GM18508 (cell line): Measurements from ENCODE around the gene CNNM1.
A peak's percentile ranks its signal among the peaks of the same experiment; 100 is the strongest.

Source experiments
- ATAC-seq: cut with Tn5 transposase; IDR thresholded peaks from one replicate; pipeline ENCODE4 v1.9.1; 2021; ENCODE audit warnings: moderate number of reproducible peaks; ENCODE audit not compliant: insufficient read depth, unreplicated experiment

The CNNM1 gene

GRCh38 chr10:99369126-99369525, 40.0 kb downstream of the CNNM1 start:
- ATAC-seq = no peak

- ATAC-seq = no peak
Observed at GRCh38 chr10:99369551-99369950, 40.4 kb downstream of the CNNM1 start.

GRCh38 chr10:99370993-99371392, 41.8 kb downstream of the CNNM1 start:
- peak; percentile 85 for ATAC-seq

- no peak for ATAC-seq
Observed at GRCh38 chr10:99372546-99373271, 43.6 kb downstream of the CNNM1 start.

- ATAC-seq = no peak
Observed at GRCh38 chr10:99374526-99374925, 45.4 kb downstream of the CNNM1 start.

- ATAC-seq = no peak
Observed at GRCh38 chr10:99374972-99375371, 45.8 kb downstream of the CNNM1 start.

GRCh38 chr10:99375426-99375825, 46.3 kb downstream of the CNNM1 start:
- no peak for ATAC-seq

- no peak for ATAC-seq
Observed at GRCh38 chr10:99382176-99382575, 53.0 kb downstream of the CNNM1 start.

- ATAC-seq = no peak
Observed at GRCh38 chr10:99387071-99387470, 57.9 kb downstream of the CNNM1 start.

GRCh38 chr10:99387541-99387940, 58.4 kb downstream of the CNNM1 start:
- ATAC-seq = no peak

GRCh38 chr10:99389729-99390480, 60.7 kb downstream of the CNNM1 start:
- ATAC-seq = no peak

- ATAC-seq = no peak
Observed at GRCh38 chr10:99391346-99391745, 62.2 kb downstream of the CNNM1 start.

GRCh38 chr10:99393036-99393435, 63.9 kb downstream of the CNNM1 start:
- ATAC-seq = no peak

GRCh38 chr10:99393683-99394082, 64.5 kb downstream of the CNNM1 start:
- no peak for ATAC-seq

- ATAC-seq = no peak
Observed at GRCh38 chr10:99394256-99394655, 65.1 kb downstream of the CNNM1 start.

GRCh38 chr10:99394761-99395386, 65.7 kb downstream of the CNNM1 start:
- ATAC-seq = no peak

GRCh38 chr10:99395750-99396445, 66.7 kb downstream of the CNNM1 start:
- no peak for ATAC-seq

- no peak for ATAC-seq
Observed at GRCh38 chr10:99396471-99396870, 67.3 kb downstream of the CNNM1 start.

- ATAC-seq = no peak
Observed at GRCh38 chr10:99399664-99400063, 70.5 kb downstream of the CNNM1 start.

- no peak for ATAC-seq
Observed at GRCh38 chr10:99403674-99404073, 74.5 kb downstream of the CNNM1 start.

GRCh38 chr10:99406149-99406548, 77.0 kb downstream of the CNNM1 start:
- no peak for ATAC-seq
